H1 (cell line): ENCODE results near the gene LLGL2. TPM values are rescaled to one million over a fixed set of nuclear protein-coding genes. Genes with fewer than 3 reads are reported as not detected.

ENCODE experiments used
- ASH2L ChIP-seq: fragments of 200-600, 300-600 bp; sonication (generic); IDR thresholded peaks from one replicate; pipeline ENCODE4 v1.7.1; 2017; ENCODE audit warnings: low read length
- BCL11A ChIP-seq, 2 experiments: IDR thresholded peaks; one replicate each; pipeline ENCODE4 v1.6.1; 2011; ENCODE audit warnings: low read depth in 2 of 2, low read length in 2 of 2, mild to moderate bottlenecking in 2 of 2
- CBX8 ChIP-seq: fragments of 300-800, 300-1000 bp; sonication (generic); IDR thresholded peaks from 2 replicates; pipeline ENCODE4 v1.7.1; 2016; ENCODE audit warnings: low read depth, low read length, borderline replicate concordance
- CEBPB ChIP-seq: IDR thresholded peaks from 2 replicates; pipeline ENCODE4 v1.6.1; 2012; ENCODE audit warnings: low read depth, low read length
- CTBP2 ChIP-seq: IDR thresholded peaks from 2 replicates; pipeline ENCODE4 v1.7.0; 2011; ENCODE audit warnings: borderline replicate concordance, mild to moderate bottlenecking, moderate library complexity, mixed read lengths, low read length; ENCODE audit not compliant: insufficient read depth, insufficient read length
- EP300 ChIP-seq, 2 experiments: IDR thresholded peaks; 1 replicate in 1 of 2; 2 replicates in 1 of 2; pipeline ENCODE4 v1.6.1; 2011 to 2012; ENCODE audit warnings: low read depth in 2 of 2, low read length in 2 of 2, mild to moderate bottlenecking in 2 of 2, borderline replicate concordance in 1 of 2, inconsistent platforms in 1 of 2, moderate library complexity in 1 of 2
- HDAC6 ChIP-seq: IDR thresholded peaks from one replicate; pipeline ENCODE4 v1.7.1; 2012; ENCODE audit warnings: low read depth, mild to moderate bottlenecking, inconsistent platforms, low read length, moderate library complexity
- JUN ChIP-seq: IDR thresholded peaks from 2 replicates; pipeline ENCODE4 v1.6.1; 2011; ENCODE audit warnings: low read depth, mild to moderate bottlenecking, improper control_type of control experiment, low read length
- JUND ChIP-seq: IDR thresholded peaks from 2 replicates; pipeline ENCODE4 v1.6.1; 2011; ENCODE audit warnings: mild to moderate bottlenecking, improper control_type of control experiment, low read length
- MAFK ChIP-seq: IDR thresholded peaks from 2 replicates; pipeline ENCODE4 v1.6.1; 2012; ENCODE audit warnings: low read depth, mild to moderate bottlenecking, improper control_type of control experiment, low read length
- PHF8 ChIP-seq: fragments of 200-600 bp; sonication (generic); conservative IDR thresholded peaks from 2 replicates; pipeline ENCODE4 v1.7.1; 2012; ENCODE audit warnings: low read depth, mild to moderate bottlenecking, inconsistent platforms, low read length, moderate library complexity
- POU5F1 ChIP-seq: IDR thresholded peaks from 2 replicates; pipeline ENCODE4 v1.6.1; 2011; ENCODE audit warnings: low read depth, mild to moderate bottlenecking, low read length, moderate library complexity
- RAD21 ChIP-seq, 2 experiments: IDR thresholded peaks in 1 of 2; conservative IDR thresholded peaks in 1 of 2; 2 replicates each; pipeline ENCODE4 v1.6.1; 2011; ENCODE audit warnings: low read depth in 2 of 2, low read length in 2 of 2, improper control_type of control experiment in 1 of 2, inconsistent platforms in 1 of 2, mild to moderate bottlenecking in 1 of 2, moderate library complexity in 1 of 2
- SIN3A ChIP-seq, 2 experiments: IDR thresholded peaks in 1 of 2; conservative IDR thresholded peaks in 1 of 2; 2 replicates each; pipeline ENCODE4 v1.6.1; 2011 to 2012; ENCODE audit warnings: low read length in 2 of 2, improper control_type of control experiment in 1 of 2, low read depth in 1 of 2, mild to moderate bottlenecking in 1 of 2
- SP2 ChIP-seq: IDR thresholded peaks from 2 replicates; pipeline ENCODE4 v1.6.1; 2012; ENCODE audit warnings: mild to moderate bottlenecking, low read length, inconsistent platforms
- TAF1 ChIP-seq: IDR thresholded peaks from 2 replicates; pipeline ENCODE4 v1.6.1; 2011; ENCODE audit warnings: mild to moderate bottlenecking, low read depth, low read length
- TBP ChIP-seq: IDR thresholded peaks from 2 replicates; pipeline ENCODE4 v1.6.1; 2011; ENCODE audit warnings: low read depth, low read length, improper control_type of control experiment
- YY1 ChIP-seq: IDR thresholded peaks from 2 replicates; pipeline ENCODE4 v1.6.1; 2011; ENCODE audit warnings: low read depth, mild to moderate bottlenecking, low read length
- polyA plus RNA-seq, 7 experiments: library from polyadenylated mRNA; depleted of rRNA in 3 of 7; stranded (reverse) in 5 of 7; unstranded in 2 of 7; fragments of >200 nt in 5 of 7; fragments of 200-250 nt in 2 of 7; gene quantifications; 1 replicate in 5 of 7; 2 replicates in 1 of 7; 4 replicates in 1 of 7; pipeline versions ENCODE4 v1.2.1 to v1.2.3, GENCODE V29; 2011 to 2013; ENCODE audit warnings: missing spikeins in 2 of 7, mixed read lengths in 2 of 7
- total RNA-seq: library from RNA; stranded (reverse); fragmentation: NEBNext Ultra II Directional; extraction: Animal tissue kit (Norgen Biotek cat#: 25700); gene quantifications from 2 replicates; pipeline ENCODE4 v1.2.1, GENCODE V29; 2021
- TF ChIP-seq, protein P1 (sequence below): IDR thresholded peaks from 2 replicates; pipeline ENCODE4 v1.6.1; 2012; ENCODE audit warnings: low read length, inconsistent platforms
- TF ChIP-seq, protein P2 (sequence below), 3 experiments: IDR thresholded peaks; 1 replicate in 2 of 3; 2 replicates in 1 of 3; pipeline versions ENCODE4 v1.5.1 to v1.6.1; 2011; ENCODE audit warnings: low read length in 3 of 3, mild to moderate bottlenecking in 3 of 3, inconsistent platforms in 2 of 3, low read depth in 1 of 3, moderate library complexity in 1 of 3; ENCODE audit not compliant: insufficient read depth in 1 of 3; ENCODE audit errors: control extremely low read depth in 1 of 3

Gene LLGL2
- total and polyA plus RNA-seq, 2 of the 8 experiments (the other 6 are each of a cell fraction or from before 2014, with no cell fraction given) = 64.5 to 77.1 TPM

DNA sequence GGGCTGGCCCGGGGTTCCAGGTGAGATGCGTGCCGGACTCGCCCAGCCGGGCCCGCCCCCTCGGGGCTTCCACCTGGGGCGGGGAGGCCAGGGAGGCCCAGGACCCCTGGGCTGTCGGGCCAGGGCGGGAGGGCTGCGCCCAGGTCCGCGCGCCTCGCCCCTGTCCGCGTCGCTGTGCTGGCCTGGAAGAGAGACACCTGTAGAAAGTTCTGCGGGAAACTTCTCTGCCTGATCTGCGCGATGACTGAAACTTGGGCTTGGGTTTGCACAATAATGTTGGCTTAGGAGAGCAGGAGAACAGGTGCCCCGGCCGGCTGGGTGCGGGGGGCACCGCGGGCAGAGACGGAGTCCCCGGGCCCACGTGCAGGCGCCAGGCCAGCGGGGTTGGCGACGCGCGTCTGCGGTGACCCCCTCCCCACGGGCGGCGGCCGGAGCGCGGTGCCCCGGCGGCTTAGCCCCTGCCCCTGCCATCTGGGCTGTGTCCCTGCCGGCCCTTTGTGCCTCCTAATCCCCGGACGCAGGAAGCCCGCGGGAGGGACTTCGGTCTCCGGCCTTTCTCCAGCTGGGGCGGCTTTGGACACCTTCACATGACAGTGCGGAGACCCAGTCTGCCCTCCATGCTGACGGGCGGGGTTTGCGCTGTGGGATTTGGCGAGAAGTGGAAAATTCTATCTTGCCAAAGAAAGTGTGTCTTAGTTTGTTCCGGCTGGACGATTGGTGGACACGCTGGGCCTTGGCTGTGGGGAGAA lies 483 bp downstream of the LLGL2 start (continued):
- TF ChIP-seq, protein P1, sequence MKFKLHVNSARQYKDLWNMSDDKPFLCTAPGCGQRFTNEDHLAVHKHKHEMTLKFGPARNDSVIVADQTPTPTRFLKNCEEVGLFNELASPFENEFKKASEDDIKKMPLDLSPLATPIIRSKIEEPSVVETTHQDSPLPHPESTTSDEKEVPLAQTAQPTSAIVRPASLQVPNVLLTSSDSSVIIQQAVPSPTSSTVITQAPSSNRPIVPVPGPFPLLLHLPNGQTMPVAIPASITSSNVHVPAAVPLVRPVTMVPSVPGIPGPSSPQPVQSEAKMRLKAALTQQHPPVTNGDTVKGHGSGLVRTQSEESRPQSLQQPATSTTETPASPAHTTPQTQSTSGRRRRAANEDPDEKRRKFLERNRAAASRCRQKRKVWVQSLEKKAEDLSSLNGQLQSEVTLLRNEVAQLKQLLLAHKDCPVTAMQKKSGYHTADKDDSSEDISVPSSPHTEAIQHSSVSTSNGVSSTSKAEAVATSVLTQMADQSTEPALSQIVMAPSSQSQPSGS = no peak
- TF ChIP-seq CBX8 (no peak), YY1 (no peak), JUN (no peak), TBP (no peak), SIN3A (conservative IDR thresholded peaks at IDR 0.05 in 1 of 2, IDR thresholded peaks at IDR 0.05 in 1 of 2; ENCODE audit: low read depth in 1 of 2, low read length in 2 of 2) (peak in 1 of 2 experiments; percentile 55; a peak in 1 of 4 replicates), HDAC6 (no peak), POU5F1 (no peak), RAD21 (IDR thresholded peaks at IDR 0.05 in 1 of 2, conservative IDR thresholded peaks at IDR 0.05 in 1 of 2; ENCODE audit: low read depth in 2 of 2, low read length in 2 of 2) (no peak), CTBP2 (no peak), TAF1 (no peak), BCL11A (IDR thresholded peaks at IDR 0.05; ENCODE audit: low read depth in 2 of 2, low read length in 2 of 2) (no peak), PHF8 (peak; percentile 14), EP300 (IDR thresholded peaks at IDR 0.05; ENCODE audit: borderline replicate concordance in 1 of 2, low read depth in 2 of 2, low read length in 2 of 2) (no peak), CEBPB (no peak), MAFK (no peak), ASH2L (no peak), SP2 (no peak), JUND (no peak)
- TF ChIP-seq, protein P2, sequence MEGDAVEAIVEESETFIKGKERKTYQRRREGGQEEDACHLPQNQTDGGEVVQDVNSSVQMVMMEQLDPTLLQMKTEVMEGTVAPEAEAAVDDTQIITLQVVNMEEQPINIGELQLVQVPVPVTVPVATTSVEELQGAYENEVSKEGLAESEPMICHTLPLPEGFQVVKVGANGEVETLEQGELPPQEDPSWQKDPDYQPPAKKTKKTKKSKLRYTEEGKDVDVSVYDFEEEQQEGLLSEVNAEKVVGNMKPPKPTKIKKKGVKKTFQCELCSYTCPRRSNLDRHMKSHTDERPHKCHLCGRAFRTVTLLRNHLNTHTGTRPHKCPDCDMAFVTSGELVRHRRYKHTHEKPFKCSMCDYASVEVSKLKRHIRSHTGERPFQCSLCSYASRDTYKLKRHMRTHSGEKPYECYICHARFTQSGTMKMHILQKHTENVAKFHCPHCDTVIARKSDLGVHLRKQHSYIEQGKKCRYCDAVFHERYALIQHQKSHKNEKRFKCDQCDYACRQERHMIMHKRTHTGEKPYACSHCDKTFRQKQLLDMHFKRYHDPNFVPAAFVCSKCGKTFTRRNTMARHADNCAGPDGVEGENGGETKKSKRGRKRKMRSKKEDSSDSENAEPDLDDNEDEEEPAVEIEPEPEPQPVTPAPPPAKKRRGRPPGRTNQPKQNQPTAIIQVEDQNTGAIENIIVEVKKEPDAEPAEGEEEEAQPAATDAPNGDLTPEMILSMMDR (IDR thresholded peaks at IDR 0.05; ENCODE audit: control extremely low read depth in 1 of 3, insufficient read depth in 1 of 3, low read depth in 1 of 3, low read length in 3 of 3) = no peak
